NCI-H446 (cell line): ENCODE measurements around the gene ROPN1B.

ENCODE experiments used
- DNase-seq, 2 experiments: peaks; one replicate each; lab custom pipeline; 2025; lab: John Stamatoyannopoulos, UW

ROPN1B gene

DNA sequence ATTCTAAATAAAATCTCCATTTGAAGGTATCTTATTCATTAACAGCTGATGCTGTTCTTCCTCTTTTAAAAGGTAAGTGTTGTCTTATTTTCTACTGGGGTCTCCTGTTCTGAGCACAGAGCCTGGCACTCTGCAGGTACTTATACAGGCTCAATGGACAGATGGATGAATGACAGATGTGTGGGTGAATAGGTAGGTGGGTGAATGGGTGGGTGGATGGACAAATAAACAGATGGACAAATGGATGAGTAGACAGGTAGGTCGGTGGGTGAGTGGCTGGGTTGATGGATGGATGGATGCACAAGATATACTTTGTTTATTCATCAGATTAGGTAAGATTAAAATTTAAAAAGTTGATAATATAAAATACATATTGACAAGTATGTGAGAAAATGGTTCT is 61.5 kb downstream of the ROPN1B start:
- DNase-seq: no peak

- no peak for DNase-seq
These were observed 63.0 kb downstream of the ROPN1B start for GRCh38 chr3:126031981-126032471.
